ENCODE results near the gene LAMTOR4. TPM values are rescaled to one million over a fixed set of nuclear protein-coding genes. Genes with fewer than 3 reads are reported as not detected.

Gene LAMTOR4
- polyA plus RNA-seq, 1 donor (not counting 4 experiments of a cell fraction or from before 2014, with no cell fraction given), result 99.2 TPM

DNA sequence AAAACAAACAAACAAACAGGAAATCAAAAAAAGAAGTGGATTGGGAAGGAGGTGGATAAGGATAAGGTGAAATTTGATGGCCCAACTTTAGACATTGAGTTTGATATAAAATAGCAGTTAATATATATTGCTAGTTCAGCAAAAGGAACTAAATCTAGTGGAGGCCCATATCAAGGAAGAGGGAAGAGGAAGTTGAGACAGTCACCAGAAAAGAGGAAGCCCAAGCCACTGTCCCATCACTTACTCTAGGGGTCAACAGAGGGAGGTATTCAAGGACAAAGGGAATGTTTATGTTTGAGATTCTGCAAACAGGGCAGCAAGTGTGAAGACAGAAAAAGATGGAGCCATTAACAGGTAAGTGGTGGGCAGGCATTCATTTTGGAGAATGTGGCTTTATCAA is 3.7 kb downstream of the LAMTOR4 start:
- Histone ChIP-seq H3K9me1 (ENCODE audit: control insufficient read depth, extremely low read depth, insufficient read depth, low read length) (no peaks in the 10 kb centered on the region), H2AFZ (ENCODE audit: control insufficient read depth, low read length) (no peak overlapping the region), H4K20me1 (ENCODE audit: control insufficient read depth, extremely low read depth, insufficient read depth, low read length) (peaks cover 7% of the 10 kb centered on the region), H3K4me2 (ENCODE audit: control insufficient read depth, extremely low read depth, insufficient read depth, low read depth, low read length) (no peak overlapping the region), H3K4me1 (ENCODE audit: control insufficient read depth, extremely low read depth, insufficient read depth, low read length) (peaks cover 27% of the 10 kb centered on the region), H3K4me3 (ENCODE audit: control insufficient read depth in 2 of 3, extremely low read depth in 1 of 3, insufficient read depth in 2 of 3, low read depth in 1 of 3, low read length in 3 of 3) (no peak overlapping the region), H3K27ac (ENCODE audit: control insufficient read depth, insufficient read depth, low read length) (no peak overlapping the region), H3K9ac (ENCODE audit: control insufficient read depth, extremely low read depth, insufficient read depth, low read length) (no peak overlapping the region), H3K79me2 (ENCODE audit: control insufficient read depth, insufficient read depth, low read length) (peaks cover 17% of the 10 kb centered on the region), H3K36me3 (ENCODE audit: control insufficient read depth in 2 of 2, extremely low read depth in 1 of 2, insufficient read depth in 2 of 2, low read length in 2 of 2) (peaks cover 16 to 27% of the 10 kb centered on the region in 2 experiments), H3K27me3 (ENCODE audit: control insufficient read depth, extremely low read depth, insufficient read depth, low read length) (no peaks in the 10 kb centered on the region), H3K9me3 (ENCODE audit: control insufficient read depth, low read depth, low read length) (no peaks in the 10 kb centered on the region)
- no peak for TF ChIP-seq EZH2 (IDR thresholded peaks at IDR 0.05; ENCODE audit: low read length)
- TF ChIP-seq, protein P1, sequence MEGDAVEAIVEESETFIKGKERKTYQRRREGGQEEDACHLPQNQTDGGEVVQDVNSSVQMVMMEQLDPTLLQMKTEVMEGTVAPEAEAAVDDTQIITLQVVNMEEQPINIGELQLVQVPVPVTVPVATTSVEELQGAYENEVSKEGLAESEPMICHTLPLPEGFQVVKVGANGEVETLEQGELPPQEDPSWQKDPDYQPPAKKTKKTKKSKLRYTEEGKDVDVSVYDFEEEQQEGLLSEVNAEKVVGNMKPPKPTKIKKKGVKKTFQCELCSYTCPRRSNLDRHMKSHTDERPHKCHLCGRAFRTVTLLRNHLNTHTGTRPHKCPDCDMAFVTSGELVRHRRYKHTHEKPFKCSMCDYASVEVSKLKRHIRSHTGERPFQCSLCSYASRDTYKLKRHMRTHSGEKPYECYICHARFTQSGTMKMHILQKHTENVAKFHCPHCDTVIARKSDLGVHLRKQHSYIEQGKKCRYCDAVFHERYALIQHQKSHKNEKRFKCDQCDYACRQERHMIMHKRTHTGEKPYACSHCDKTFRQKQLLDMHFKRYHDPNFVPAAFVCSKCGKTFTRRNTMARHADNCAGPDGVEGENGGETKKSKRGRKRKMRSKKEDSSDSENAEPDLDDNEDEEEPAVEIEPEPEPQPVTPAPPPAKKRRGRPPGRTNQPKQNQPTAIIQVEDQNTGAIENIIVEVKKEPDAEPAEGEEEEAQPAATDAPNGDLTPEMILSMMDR (optimal IDR thresholded peaks at IDR 0.05 in 1 of 3, IDR thresholded peaks at IDR 0.05 in 1 of 3, conservative IDR thresholded peaks at IDR 0.05 in 1 of 3; ENCODE audit: extremely low read depth in 1 of 3, insufficient read depth in 2 of 3, low read length in 3 of 3), result no peak
- dilution Hi-C loops (cut with MboI; ENCODE audit: extremely low pct_ligation_motif_present, low sequenced_read_pairs), result no loop called here
- FAIRE-seq (no peak), DNase-seq (ENCODE audit: low read depth, low spot score) (no peak)

DNA sequence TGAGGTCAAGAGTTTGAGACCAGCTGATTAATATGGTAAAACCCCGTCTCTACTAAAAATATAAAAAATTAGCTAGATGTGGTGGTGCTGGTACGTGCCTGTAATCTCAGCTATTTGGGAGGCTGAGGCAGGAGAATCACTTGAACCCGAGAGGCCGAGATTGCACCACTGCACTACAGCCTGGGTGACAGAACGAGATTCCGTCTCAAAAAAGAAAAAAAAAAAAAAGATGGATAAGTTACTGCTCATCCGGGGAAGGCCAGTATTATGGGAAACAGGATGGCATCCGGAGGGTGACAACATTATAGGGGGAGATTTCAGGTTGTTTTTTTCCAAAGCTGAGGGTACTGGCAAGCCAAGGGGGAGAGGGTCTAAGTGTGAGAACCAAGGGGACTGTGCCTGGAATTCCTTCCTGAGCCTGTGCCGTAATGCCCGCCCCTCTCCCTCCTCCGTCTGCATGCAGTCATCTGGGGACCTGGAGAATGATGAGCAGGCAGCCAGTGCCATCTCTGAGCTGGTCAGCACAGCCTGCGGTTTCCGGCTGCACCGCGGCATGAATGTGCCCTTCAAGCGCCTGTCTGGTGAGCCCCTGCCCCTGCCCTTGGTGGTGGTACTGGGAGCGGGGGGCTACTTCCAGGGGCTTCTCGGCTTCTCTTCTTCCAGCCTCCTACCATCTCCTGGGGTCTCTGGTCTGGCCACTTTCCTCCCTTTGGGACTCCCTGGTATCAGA is 4.4 kb downstream of the LAMTOR4 start:
- Histone ChIP-seq H3K4me3 (ENCODE audit: control insufficient read depth in 2 of 3, extremely low read depth in 1 of 3, insufficient read depth in 2 of 3, low read depth in 1 of 3, low read length in 3 of 3) (no peak overlapping the region), H3K4me2 (ENCODE audit: control insufficient read depth, extremely low read depth, insufficient read depth, low read depth, low read length) (no peak overlapping the region), H4K20me1 (ENCODE audit: control insufficient read depth, extremely low read depth, insufficient read depth, low read length) (peaks cover 7% of the 10 kb centered on the region), H3K9me1 (ENCODE audit: control insufficient read depth, extremely low read depth, insufficient read depth, low read length) (no peaks in the 10 kb centered on the region), H3K79me2 (ENCODE audit: control insufficient read depth, insufficient read depth, low read length) (peaks cover 19% of the 10 kb centered on the region), H3K36me3 (ENCODE audit: control insufficient read depth in 2 of 2, extremely low read depth in 1 of 2, insufficient read depth in 2 of 2, low read length in 2 of 2) (peaks cover 16 to 28% of the 10 kb centered on the region in 2 experiments), H3K27me3 (ENCODE audit: control insufficient read depth, extremely low read depth, insufficient read depth, low read length) (no peaks in the 10 kb centered on the region), H3K9ac (ENCODE audit: control insufficient read depth, extremely low read depth, insufficient read depth, low read length) (no peak overlapping the region), H3K4me1 (ENCODE audit: control insufficient read depth, extremely low read depth, insufficient read depth, low read length) (peaks cover 30% of the 10 kb centered on the region), H3K9me3 (ENCODE audit: control insufficient read depth, low read depth, low read length) (no peaks in the 10 kb centered on the region), H2AFZ (ENCODE audit: control insufficient read depth, low read length) (no peak overlapping the region), H3K27ac (ENCODE audit: control insufficient read depth, insufficient read depth, low read length) (no peak overlapping the region)
- DNase-seq (ENCODE audit: low read depth, low spot score), result no peak
- dilution Hi-C loops (cut with MboI; ENCODE audit: extremely low pct_ligation_motif_present, low sequenced_read_pairs), result no loop called here
- no peak for TF ChIP-seq EZH2 (IDR thresholded peaks at IDR 0.05; ENCODE audit: low read length)
- TF ChIP-seq, protein P1 (optimal IDR thresholded peaks at IDR 0.05 in 1 of 3, IDR thresholded peaks at IDR 0.05 in 1 of 3, conservative IDR thresholded peaks at IDR 0.05 in 1 of 3; ENCODE audit: extremely low read depth in 1 of 3, insufficient read depth in 2 of 3, low read length in 3 of 3), result no peak
- no peak for FAIRE-seq

Measured in keratinocyte (primary cell).